Keratinocyte (primary cell): ENCODE data around the gene ARID1B.

Experiments
- CTCF ChIP-seq, 3 experiments: IDR thresholded peaks in 1 of 3; conservative IDR thresholded peaks in 1 of 3; optimal IDR thresholded peaks in 1 of 3; 2 replicates in 2 of 3; 3 replicates in 1 of 3; pipeline versions ENCODE3 to v1.5.1; 2011; ENCODE audit warnings: low read length in 3 of 3, mild to moderate bottlenecking in 3 of 3, moderate library complexity in 2 of 3, control low read depth in 1 of 3, inconsistent platforms in 1 of 3; ENCODE audit not compliant: insufficient read depth in 2 of 3; ENCODE audit errors: extremely low read depth in 1 of 3
- EZH2 ChIP-seq: IDR thresholded peaks from one replicate; pipeline ENCODE4 v1.6.1; 2012; ENCODE audit warnings: inconsistent platforms, mild to moderate bottlenecking, low read length, moderate library complexity

- TF ChIP-seq CTCF (optimal IDR thresholded peaks at IDR 0.05 in 1 of 3, IDR thresholded peaks at IDR 0.05 in 1 of 3, conservative IDR thresholded peaks at IDR 0.05 in 1 of 3; ENCODE audit: extremely low read depth in 1 of 3, insufficient read depth in 2 of 3, low read length in 3 of 3): no peak
- no peak for TF ChIP-seq EZH2
Measured at GRCh38 chr6:157030755-157031154, 253.6 kb downstream of the ARID1B start.
